G401.6 (cell line): Measurements from ENCODE around the gene RHOU.
"Not testable (repeated sequence)": the region's sequence is repeated elsewhere in the genome, so short reads cannot be mapped to it uniquely, and the experiment has no call there.

ENCODE experiments used
- FAIRE-seq: peaks from 2 replicates; lab custom pipeline; 2012; peaks lifted over from hg19 to GRCh38; lab: Jason Lieb, UNC

The RHOU gene

GRCh38 chr1:228760979-228761378 lies 25.7 kb downstream of the RHOU start:
- no peak for FAIRE-seq

DNA sequence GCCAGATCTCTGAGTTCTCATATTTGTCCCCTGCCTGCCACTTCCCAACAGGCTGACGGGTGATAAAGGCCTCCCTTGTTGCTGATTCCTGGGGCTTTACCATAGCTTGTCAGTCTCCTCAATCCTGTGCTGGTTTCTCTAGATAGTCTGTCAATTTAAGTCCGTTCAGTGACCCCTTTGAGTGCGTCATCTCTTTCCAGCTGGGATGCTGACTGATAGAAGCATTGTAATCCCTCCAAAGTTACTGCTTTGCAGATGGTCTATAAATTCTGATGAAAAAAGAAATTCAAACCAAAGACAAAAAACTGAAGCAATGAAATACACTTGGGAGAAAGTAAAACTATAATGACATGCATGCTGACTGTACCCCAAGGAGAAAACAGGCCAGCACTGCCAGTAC lies 28.3 kb downstream of the RHOU start:
- no peak for FAIRE-seq

DNA sequence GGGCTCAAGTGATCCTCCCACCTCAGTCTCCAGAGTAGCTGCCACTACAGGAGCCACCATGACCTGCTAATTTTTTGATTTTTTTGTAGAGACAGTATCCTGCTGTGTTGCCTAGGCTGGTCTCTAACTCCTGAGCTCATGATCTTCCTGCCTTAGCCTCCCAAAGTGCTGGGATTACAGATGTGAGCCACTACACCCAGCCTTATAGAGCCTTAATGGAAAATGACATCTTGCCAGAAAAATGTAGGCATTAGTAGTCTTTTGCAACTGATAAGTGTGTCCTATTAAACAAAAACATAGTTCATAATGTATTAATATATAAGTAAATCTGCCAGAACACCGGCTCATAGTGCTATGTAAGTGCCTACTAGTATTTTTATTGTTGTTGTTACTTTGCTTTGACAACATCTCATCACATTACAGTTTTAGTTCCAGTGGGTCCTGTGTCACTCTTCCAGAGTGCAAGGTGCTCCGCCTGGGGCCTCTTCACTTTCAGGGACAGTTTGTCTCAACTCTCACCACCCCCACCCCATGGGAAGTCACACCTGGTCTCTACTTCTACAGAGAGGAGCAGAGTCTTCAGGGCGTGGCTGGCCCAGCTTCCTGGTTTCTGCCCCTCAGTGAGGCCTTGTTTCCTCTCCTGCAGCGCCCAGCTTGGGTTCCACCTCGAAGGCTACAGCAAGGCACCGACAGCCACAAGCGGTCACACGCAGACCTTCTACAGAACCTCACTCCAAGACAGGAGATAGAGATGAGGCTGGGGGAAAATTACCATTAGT lies 30.1 kb downstream of the RHOU start:
- FAIRE-seq = no peak

DNA sequence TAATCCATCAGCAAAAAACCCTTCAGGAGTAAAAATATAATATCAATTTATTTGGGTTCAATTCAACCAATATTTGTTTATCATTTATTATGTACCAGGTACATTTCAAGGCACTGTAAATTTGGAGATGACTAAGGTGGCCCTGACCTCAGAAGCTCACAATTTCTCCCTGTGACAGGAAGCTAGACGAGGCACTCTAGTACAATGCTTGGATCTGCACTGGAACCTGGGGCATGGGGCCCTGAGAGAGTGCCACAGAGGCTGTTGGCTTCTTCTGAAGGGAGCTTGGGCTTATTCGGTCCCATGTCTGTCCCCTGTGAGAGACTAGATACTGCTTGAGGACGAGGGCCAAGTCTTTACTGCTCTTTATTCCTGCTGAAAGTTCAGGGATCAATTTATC lies 31.5 kb downstream of the RHOU start:
- no peak for FAIRE-seq

DNA sequence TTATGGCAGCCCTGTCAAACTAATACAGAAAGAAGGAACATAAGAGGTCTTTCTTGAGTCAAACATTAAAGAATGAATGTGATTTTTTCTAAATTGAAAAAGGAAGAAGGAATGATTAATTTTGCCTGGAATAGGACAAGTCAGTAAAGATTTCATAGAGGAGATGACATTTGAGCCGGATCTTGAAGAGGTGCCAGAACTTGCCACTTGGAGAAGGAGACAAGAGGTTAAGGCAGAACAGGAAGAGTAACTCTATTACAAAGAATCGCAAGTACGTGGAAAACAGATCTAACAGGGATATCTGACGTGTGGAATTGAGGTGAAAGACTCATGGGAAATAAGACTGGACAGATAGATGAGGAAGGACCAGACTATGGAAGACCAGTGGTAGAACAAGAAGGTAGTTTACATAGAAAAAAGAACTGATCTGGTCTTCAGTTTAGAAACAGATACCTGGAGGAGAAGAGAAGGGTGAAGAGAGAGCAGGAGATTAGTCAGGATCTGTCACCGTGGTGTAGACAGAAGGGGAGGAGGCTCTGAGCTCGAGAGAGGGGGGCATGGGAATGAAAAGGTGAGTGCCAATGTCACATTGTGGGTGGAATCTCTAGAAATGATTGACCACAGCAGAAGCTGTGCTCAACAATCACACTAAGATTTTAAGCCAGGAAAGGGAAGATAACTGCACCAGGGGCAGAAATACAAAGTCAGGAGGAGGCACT lies 32.5 kb downstream of the RHOU start:
- no peak for FAIRE-seq

GRCh38 chr1:228768355-228769000 lies 33.2 kb downstream of the RHOU start:
- FAIRE-seq = no peak

DNA sequence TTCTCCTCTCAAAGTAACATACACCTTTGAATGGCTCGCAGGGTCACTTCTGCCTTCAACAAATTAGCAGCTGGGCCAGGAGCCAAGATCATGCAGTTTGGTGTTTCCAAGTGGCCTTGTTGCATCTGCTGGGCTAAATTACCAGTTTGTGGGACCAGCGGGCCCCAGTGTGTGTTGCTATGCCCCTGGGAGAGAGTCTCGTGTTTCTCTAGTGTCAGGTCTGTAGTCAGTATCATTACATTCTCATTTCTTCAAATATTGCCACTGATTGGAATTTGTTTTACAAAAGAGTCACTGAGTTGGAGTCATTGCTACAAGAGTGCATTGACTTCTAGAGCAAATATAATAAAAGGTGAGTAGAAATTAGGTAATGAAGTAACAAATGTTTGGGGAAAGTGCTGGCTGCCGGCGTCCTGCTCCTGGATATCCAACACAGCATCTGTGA lies 35.5 kb downstream of the RHOU start:
- FAIRE-seq = no peak

GRCh38 chr1:228772516-228773212 lies 37.4 kb downstream of the RHOU start:
- no peak for FAIRE-seq

GRCh38 chr1:228775946-228776345 lies 40.7 kb downstream of the RHOU start:
- not testable (repeated sequence) for FAIRE-seq

DNA sequence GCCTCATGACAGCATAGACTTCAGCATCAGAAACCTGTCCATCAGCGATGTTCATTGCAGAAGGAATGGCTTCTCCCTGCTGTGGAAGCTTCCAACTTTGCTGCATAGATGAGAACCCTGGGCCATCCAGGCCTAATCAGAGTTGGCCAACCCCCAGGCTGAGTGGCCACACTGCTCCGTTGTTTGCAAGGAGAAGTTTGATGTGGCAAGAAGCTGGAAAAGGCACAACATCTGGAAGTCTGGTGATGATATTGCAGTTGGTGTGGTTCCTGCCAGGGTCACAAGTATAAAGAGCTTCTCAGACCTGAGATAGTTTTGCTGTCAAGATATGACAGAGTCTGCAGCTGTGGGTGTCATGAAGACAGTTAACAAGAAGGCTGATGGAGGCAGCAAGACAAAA lies 41.2 kb downstream of the RHOU start:
- no peak for FAIRE-seq

DNA sequence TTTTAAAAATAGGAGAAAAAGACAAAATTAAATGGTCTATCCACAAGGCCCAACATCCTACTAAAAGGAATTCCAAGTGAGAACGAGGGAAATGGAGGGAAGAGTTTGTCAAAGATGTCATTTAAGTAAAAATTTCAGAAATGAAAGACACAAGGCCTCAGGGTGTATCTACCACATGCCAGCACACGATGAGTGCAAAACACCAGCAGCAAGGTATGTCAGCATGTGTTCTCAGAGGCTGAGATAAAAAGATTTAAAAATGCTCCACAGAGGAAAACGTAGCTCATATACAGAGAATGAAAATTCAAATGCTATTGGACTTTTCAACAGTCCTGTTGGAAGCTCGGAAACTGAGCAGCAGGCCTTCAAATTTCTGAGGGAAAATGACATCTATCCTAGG lies 42.0 kb downstream of the RHOU start:
- no peak for FAIRE-seq

GRCh38 chr1:228778026-228778425 lies 42.7 kb downstream of the RHOU start:
- FAIRE-seq = no peak

- FAIRE-seq = no peak
These were observed 43.2 kb downstream of the RHOU start for GRCh38 chr1:228778466-228778865.

DNA sequence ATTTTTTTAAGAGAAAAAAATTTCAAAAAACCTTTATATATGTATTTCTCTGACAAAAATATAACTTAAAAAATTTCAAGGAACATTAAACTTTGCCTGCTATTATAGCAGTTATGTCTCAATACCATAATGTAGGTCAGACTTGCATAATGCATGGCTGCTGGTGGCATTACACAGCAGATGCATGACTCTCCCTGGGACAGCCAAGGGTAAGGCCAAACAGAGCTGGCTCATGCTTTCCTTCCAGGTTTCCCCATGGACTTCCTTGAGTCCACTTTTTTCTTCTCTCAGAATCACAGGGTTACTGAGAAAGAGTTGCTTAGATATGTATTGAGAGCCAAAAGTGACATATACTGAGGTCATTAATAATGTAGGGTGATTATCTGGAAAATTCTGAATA lies 43.7 kb downstream of the RHOU start:
- FAIRE-seq = no peak

DNA sequence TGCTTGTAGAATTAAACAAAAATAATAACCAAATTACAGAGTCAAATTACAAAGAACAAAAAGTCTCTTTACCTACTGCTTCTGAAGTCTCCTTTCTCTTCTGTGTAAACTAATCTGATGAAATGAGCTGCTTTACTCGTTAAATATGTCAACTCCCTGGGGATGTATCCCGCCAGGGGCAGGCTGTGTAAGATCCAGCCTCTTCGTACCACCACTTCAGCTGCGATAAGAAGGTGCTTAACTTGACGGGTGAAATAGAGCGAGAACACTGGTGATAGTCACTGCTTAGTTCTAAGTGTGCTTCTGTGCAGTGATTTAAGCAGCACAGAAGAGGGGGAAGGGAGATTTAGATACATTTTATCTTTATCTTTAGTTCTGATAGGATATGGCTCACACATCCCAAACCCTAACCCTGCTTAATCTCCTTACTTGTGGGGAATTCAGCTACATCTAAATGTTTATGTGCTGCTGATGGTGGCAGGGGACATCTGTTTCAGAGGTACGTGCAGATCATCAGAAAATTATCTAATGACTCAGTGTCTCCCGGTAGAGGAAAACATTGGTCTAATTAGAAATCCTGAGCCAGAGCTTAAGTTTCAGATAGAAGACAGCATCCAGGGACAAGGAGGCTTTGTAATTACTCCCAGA lies 46.0 kb downstream of the RHOU start:
- no peak for FAIRE-seq

- FAIRE-seq = no peak
These were observed 46.8 kb downstream of the RHOU start for GRCh38 chr1:228781809-228782661.

DNA sequence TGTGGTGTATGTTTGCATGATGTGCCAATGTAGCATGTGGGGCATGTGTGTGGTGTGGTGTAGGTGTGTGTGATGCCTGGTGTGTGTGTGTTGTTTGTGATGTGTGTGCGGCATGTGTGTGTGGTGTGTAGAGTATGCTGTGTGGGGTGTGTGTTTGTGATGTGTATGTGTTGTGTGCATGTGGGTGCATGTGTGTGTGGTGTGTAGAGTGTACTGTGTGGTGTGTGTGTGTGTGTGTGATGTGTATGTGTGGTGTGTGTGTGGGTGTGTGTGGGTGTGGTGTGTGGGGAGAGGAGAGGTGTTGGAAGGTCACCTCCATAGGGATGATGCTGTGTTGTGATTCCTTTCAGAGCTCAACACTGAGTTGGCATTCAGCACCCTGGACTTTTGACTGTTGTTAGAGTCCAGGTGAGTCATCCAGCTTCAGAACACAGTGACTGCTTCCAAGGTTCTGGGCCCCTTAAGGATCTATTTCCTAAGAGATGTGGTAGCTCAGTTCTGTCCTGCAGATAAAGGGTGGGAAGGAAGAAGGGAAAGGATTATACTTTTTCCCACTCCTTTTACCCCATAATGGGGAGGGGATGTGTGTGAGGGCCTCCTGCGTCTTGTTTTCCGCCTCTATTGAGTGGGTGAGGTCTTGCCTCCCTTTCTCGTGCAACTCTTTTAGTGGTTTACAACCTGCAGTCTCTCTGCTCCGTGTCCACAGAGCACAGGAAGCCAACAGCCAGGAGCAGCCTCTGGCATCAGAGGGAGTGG lies 47.6 kb downstream of the RHOU start:
- FAIRE-seq = no peak

GRCh38 chr1:228783418-228784040 lies 48.2 kb downstream of the RHOU start:
- no peak for FAIRE-seq

DNA sequence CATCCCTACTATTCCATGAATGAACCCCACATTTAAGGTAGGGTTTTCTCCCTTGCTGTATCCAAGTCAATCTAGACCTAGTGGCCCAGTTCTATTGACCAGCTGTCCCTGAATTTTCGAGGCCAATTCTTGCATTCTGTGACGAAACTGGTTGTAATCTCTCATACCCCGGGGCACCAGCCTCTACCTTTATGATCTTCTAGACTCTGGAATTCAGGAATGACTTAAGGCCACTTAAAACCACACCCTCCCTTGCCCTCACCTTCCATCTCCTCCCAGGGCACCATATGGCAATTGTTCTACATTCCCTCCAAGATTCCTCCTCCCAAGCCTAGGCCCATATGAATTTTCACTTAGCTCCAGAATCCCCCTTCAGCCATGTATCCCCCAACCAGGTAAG lies 48.9 kb downstream of the RHOU start:
- no peak for FAIRE-seq
